GM12878 (cell line): ENCODE results near the gene ENGASE. TPM values are rescaled to one million over a fixed set of nuclear protein-coding genes. Genes with fewer than 3 reads are reported as not detected.

Source experiments
- ATAC-seq: fragments of 200-7000 bp; cut with Tn5 transposase; 3 replicates; pipeline ENCODE4 v1.9.1; 2020; ENCODE audit warnings: mild to moderate bottlenecking, moderate library complexity
- BruUV-seq: library from RNA; stranded (reverse); fragments of 400-500 nt; replicated peaks from 2 replicates; lab custom pipeline; 2021; lab: Mats Ljungman, UMichigan
- CTCF ChIA-PET: fragments of 300-600 bp; sonication (Branson Sonifier 250); formaldehyde crosslinking; extraction: SDS; loops from one replicate; lab custom pipeline; 2021; ENCODE audit warnings: inconsistent platforms; lab: Yijun Ruan, JAX
- POLR2A ChIA-PET: fragments of 350-600 bp; formaldehyde crosslinking; extraction: SDS; loops from one replicate; lab custom pipeline; 2021; ENCODE audit warnings: inconsistent platforms; lab: Charles Lee
- RAD21 ChIA-PET: fragments of 300-600 bp; sonication (Branson Sonifier 250); formaldehyde crosslinking; loops from one replicate; lab custom pipeline; 2023; ENCODE audit warnings: antibody characterized with exemption; ENCODE audit not compliant: unreplicated experiment; lab: Charles Lee
- SMC1A ChIA-PET: fragments of 300-600 bp; sonication (Branson Sonifier 250); formaldehyde crosslinking; loops from one replicate; lab custom pipeline; 2023; ENCODE audit not compliant: unreplicated experiment, uncharacterized antibody; lab: Charles Lee
- DNase-seq: peaks from one replicate; pipeline ENCODE4 v3.0.0-alpha.2; 2011; ENCODE audit warnings: low read depth, low spot score
- FAIRE-seq: peaks from 3 replicates; lab custom pipeline; 2011; peaks lifted over from hg19 to GRCh38; lab: Jason Lieb, UNC
- H2AFZ ChIP-seq: 2 replicates; pipeline ENCODE4 v1.6.0; 2011; ENCODE audit warnings: low read depth, low read length, control low read depth; ENCODE audit not compliant: control insufficient read depth
- H3K27ac ChIP-seq: 2 replicates; pipeline ENCODE4 v1.5.1; 2011; ENCODE audit warnings: control low read depth; ENCODE audit not compliant: control insufficient read depth, insufficient read depth
- H3K27me3 ChIP-seq, 2 experiments: replicated peaks in 1 of 2; 2 replicates each; pipeline versions ENCODE4 v1.6.0 to v1.6.1; 2011; ENCODE audit warnings: low read length in 1 of 2; ENCODE audit not compliant: control insufficient read depth in 2 of 2, insufficient read depth in 2 of 2
- H3K36me3 ChIP-seq, 2 experiments: 2 replicates each; pipeline ENCODE4 v1.5.1; 2011; ENCODE audit warnings: low read length in 1 of 2; ENCODE audit not compliant: control insufficient read depth in 2 of 2, insufficient read depth in 2 of 2
- H3K4me1 ChIP-seq: 2 replicates; pipeline ENCODE4 v1.6.1; 2011; ENCODE audit warnings: mild to moderate bottlenecking, low read length, moderate library complexity, mixed read lengths; ENCODE audit not compliant: control insufficient read depth, insufficient read depth
- H3K4me2 ChIP-seq: 2 replicates; pipeline ENCODE4 v1.6.0; 2011; ENCODE audit warnings: control low read depth; ENCODE audit not compliant: control insufficient read depth, insufficient read depth
- H3K4me3 ChIP-seq: fragments of 200-600 bp; sonication (generic); 2 replicates; pipeline ENCODE4 v1.5.1; 2016
- H3K79me2 ChIP-seq: 2 replicates; pipeline ENCODE4 v1.6.0; 2011; ENCODE audit warnings: low read length; ENCODE audit not compliant: control insufficient read depth, insufficient read depth
- H3K9ac ChIP-seq: 2 replicates; pipeline ENCODE4 v1.8.0; 2011; ENCODE audit warnings: low read length, control low read depth, mixed read lengths; ENCODE audit not compliant: control insufficient read depth, insufficient read depth
- H3K9me3 ChIP-seq: replicated peaks from 3 replicates; pipeline ENCODE4 v1.5.1; 2011; ENCODE audit warnings: mild to moderate bottlenecking, low read length; ENCODE audit not compliant: control insufficient read depth, insufficient read depth
- H4K20me1 ChIP-seq: 2 replicates; pipeline ENCODE4 v1.6.0; 2011; ENCODE audit not compliant: control insufficient read depth, insufficient read depth
- BCL11A ChIP-seq: IDR thresholded peaks from 2 replicates; pipeline ENCODE4 v1.6.1; 2011; ENCODE audit warnings: low read depth, low read length
- BMI1 ChIP-seq: fragments of 450-650 bp; IDR thresholded peaks from 2 replicates; pipeline ENCODE4 v1.6.1; 2016; ENCODE audit warnings: mild to moderate bottlenecking, moderate library complexity, borderline replicate concordance
- HSF1 ChIP-seq: fragments of 150-350 bp; IDR thresholded peaks from 2 replicates; pipeline ENCODE4 v1.6.1; 2014; ENCODE audit warnings: mild to moderate bottlenecking, low read depth, low read length
- IKZF2 ChIP-seq, 2 experiments: fragments of 450-650 bp; IDR thresholded peaks; 2 replicates each; pipeline ENCODE4 v1.6.1; 2017; ENCODE audit warnings: mild to moderate bottlenecking in 2 of 2, moderate library complexity in 2 of 2
- MLLT1 ChIP-seq: fragments of 450-650 bp; IDR thresholded peaks from 2 replicates; pipeline ENCODE4 v1.6.1; 2016; ENCODE audit warnings: mild to moderate bottlenecking
- MXI1 ChIP-seq: fragments of 150-350 bp; IDR thresholded peaks from 2 replicates; pipeline ENCODE4 v1.6.1; 2011; ENCODE audit warnings: low read depth, mild to moderate bottlenecking, inconsistent platforms, low read length, improper control_type of control experiment
- NBN ChIP-seq: fragments of 450-650 bp; IDR thresholded peaks from 2 replicates; pipeline ENCODE4 v1.6.1; 2016
- NR2C2 ChIP-seq: IDR thresholded peaks from 2 replicates; pipeline ENCODE4 v1.6.1; 2011; ENCODE audit warnings: borderline replicate concordance, low read depth; ENCODE audit not compliant: control insufficient read depth, insufficient read length
- REST ChIP-seq: IDR thresholded peaks from 2 replicates; pipeline ENCODE4 v1.6.1; 2012; ENCODE audit warnings: mild to moderate bottlenecking, low read depth, low read length
- SPI1 ChIP-seq: IDR thresholded peaks from 2 replicates; pipeline ENCODE4 v1.6.1; 2011; ENCODE audit warnings: low read depth, mild to moderate bottlenecking, low read length, moderate library complexity, borderline replicate concordance; ENCODE audit not compliant: insufficient read depth
- SUPT20H ChIP-seq: IDR thresholded peaks from 2 replicates; pipeline ENCODE4 v1.6.1; 2011; ENCODE audit warnings: low read depth, mild to moderate bottlenecking, low read length, moderate library complexity, borderline replicate concordance; ENCODE audit not compliant: control insufficient read depth
- SUZ12 ChIP-seq: fragments of 200-600 bp; sonication (generic); IDR thresholded peaks from one replicate; pipeline ENCODE4 v1.6.1; 2018; ENCODE audit warnings: antibody characterized with exemption, mild to moderate bottlenecking; ENCODE audit not compliant: unreplicated experiment
- WRNIP1 ChIP-seq: IDR thresholded peaks from 2 replicates; pipeline ENCODE4 v1.6.1; 2011; ENCODE audit warnings: low read depth, low read length, improper control_type of control experiment, borderline replicate concordance
- ZBTB4 ChIP-seq: fragments of 450-650 bp; formaldehyde crosslinking; IDR thresholded peaks from 2 replicates; pipeline ENCODE4 v1.4.0; 2022; ENCODE audit warnings: mild to moderate bottlenecking, moderate library complexity
- ZSCAN29 ChIP-seq: fragments of 450-650 bp; IDR thresholded peaks from 2 replicates; pipeline ENCODE4 v1.6.1; 2017; ENCODE audit warnings: mild to moderate bottlenecking, moderate library complexity
- WGBS: methylation state at CpG from one replicate; pipeline ENCODE4 v1.1.6; 2016; ENCODE audit warnings: low lambda C conversion rate; ENCODE audit not compliant: insufficient replicate concordance, insufficient coverage; ENCODE audit errors: missing lambda C conversion rate; 5-methylcytosine and 5-hydroxymethylcytosine counted together
- in situ Hi-C: fragments of 300-500 bp; cut with MboI; formaldehyde crosslinking; loops from 9 replicates; pipeline ENCODE4 v1.14.3; 2018; ENCODE audit warnings: mixed read lengths
- intact Hi-C: fragments of 100-400 bp; cut with micrococcal nuclease; formaldehyde crosslinking; loops from one replicate; pipeline ENCODE4 v1.14.2; 2022; ENCODE audit not compliant: unreplicated experiment
- polyA plus RNA-seq, 11 experiments: library from polyadenylated mRNA; depleted of rRNA in 4 of 11; unstranded in 6 of 11; stranded (reverse) in 5 of 11; fragments of >200 nt; fragmentation: Nextera tagmentation in 4 of 11; fragmentation: Illumina TruSeq in 1 of 11; extraction: Ambion mirVana in 4 of 11; extraction: Trizol in 1 of 11; gene quantifications; 1 replicate in 1 of 11; 2 replicates in 10 of 11; pipeline versions ENCODE4 v1.2.1 to v1.2.3, GENCODE V29; 2011 to 2016; ENCODE audit warnings: inconsistent platforms in 2 of 11, missing spikeins in 2 of 11, low read depth in 1 of 11
- total RNA-seq, 4 experiments: library from RNA; depleted of rRNA in 3 of 4; stranded (reverse); fragments of >200 nt in 3 of 4; fragmentation: Illumina TruSeq in 1 of 4; extraction: Trizol in 1 of 4; gene quantifications; 2 replicates each; pipeline versions ENCODE4 v1.2.1 to v1.2.3, GENCODE V29; 2013 to 2021

The ENGASE gene
- total and polyA plus RNA-seq, 10 of the 15 experiments (the other 5 are each of a cell fraction or from before 2014, with no cell fraction given): 0.18 to 28.9 (median 10.5) TPM

GRCh38 chr17:79062691-79063090 lies 11.9 kb upstream of the ENGASE start:
- Histone ChIP-seq H3K36me3 (no peaks in the 10 kb centered on the region), H3K4me1 (no peaks in the 10 kb centered on the region), H3K79me2 (no peaks in the 10 kb centered on the region), H3K4me2 (no peak overlapping the region), H3K4me3 (no peak overlapping the region), H3K27ac (no peak overlapping the region), H3K9me3 (no peaks in the 10 kb centered on the region; the same call in 2 of the 3 replicates), H3K9ac (no peak overlapping the region), H3K27me3 (no peaks in the 10 kb centered on the region), H2AFZ (no peak overlapping the region), H4K20me1 (no peaks in the 10 kb centered on the region)
- ATAC-seq (no peak), DNase-seq (no peak), FAIRE-seq (no peak)
- ChIA-PET RAD21 (no interaction called here), CTCF (interaction anchor here (0.6 to 1.0 kb wide), 2 partner anchors 22 to 77 kb away, joined by 3 read pairs; no protein-coding TSS in a partner anchor), SMC1A (interaction anchor here (1.2 kb wide), 1 partner anchor 22 kb away, joined by 3 read pairs; no protein-coding TSS in a partner anchor), POLR2A (no interaction called here)
- BruUV-seq: no TSS peak
- intact Hi-C loops: no loop called here
- 22% methylated on average over 7 of the region's 7 CpGs for WGBS
- in situ Hi-C loops: no loop called here
- TF ChIP-seq ZSCAN29 (no peak), SPI1 (no peak), ZBTB4 (no peak), HSF1 (no peak), SUZ12 (no peak), BCL11A (no peak), MLLT1 (no peak), SUPT20H (no peak), BMI1 (no peak), MXI1 (no peak), REST (no peak), IKZF2 (IDR thresholded peaks at IDR 0.05) (no peak), WRNIP1 (no peak), NBN (no peak), NR2C2 (no peak)
